GM04503 (cell line): ENCODE results near the gene IFNA7.
"Not testable (repeated sequence)": the region's sequence is repeated elsewhere in the genome, so short reads cannot be mapped to it uniquely, and the experiment has no call there.

Experiments used
- DNase-seq: peaks from one replicate; pipeline ENCODE4 v3.0.0-alpha.2; 2012; ENCODE audit warnings: low read depth

Gene IFNA7

DNA sequence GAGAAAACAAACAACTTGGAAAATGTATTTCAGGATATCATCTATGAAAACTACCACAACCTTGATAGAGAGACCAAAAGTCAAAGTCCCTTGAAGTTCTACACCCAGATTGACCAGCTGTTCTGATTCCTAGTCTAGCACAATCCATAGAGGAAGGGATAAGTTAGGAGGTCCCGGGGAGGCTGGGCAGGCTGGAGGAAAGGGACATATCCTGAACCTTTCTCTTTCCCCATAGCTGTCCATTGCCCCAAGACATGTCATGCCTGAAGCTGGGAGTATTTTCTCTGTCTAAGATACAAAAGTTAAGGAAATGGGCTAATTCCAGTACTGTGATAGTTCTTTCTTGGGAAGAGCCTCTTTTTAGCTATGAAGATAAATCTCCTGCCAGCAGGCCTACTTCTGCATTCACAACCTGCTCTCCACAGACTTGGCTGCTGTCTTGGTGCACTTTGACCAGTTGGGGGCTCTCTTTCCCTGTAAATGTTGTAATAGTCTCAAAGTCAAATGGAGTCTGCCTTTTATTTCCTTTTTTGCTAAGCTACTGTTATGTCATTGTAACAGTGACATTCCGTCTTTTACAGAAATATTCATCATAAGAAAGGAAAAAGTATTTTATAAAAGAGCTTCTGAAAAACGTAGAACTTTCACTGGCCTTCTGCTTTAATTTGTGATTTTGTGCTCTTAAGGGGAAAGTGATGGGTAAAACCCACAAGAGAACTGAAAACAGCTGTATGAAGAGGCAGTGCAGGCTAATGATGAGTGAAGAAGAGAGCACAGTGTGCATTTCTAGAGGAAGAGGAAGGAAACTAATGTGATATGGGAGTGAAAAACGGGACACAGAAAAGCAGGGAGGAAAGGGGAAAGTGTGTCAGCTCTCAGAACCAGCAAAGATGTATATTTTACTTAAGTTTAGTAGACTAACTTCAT lies 18.9 kb downstream of the IFNA7 start:
- DNase-seq: not testable (repeated sequence)

- DNase-seq: no peak
Observed at GRCh38 chr9:21174671-21175070, 27.3 kb downstream of the IFNA7 start.

- no peak for DNase-seq
Observed at GRCh38 chr9:21172156-21172555, 29.8 kb downstream of the IFNA7 start.

- no peak for DNase-seq
Observed at GRCh38 chr9:21171351-21171750, 30.7 kb downstream of the IFNA7 start.

DNA sequence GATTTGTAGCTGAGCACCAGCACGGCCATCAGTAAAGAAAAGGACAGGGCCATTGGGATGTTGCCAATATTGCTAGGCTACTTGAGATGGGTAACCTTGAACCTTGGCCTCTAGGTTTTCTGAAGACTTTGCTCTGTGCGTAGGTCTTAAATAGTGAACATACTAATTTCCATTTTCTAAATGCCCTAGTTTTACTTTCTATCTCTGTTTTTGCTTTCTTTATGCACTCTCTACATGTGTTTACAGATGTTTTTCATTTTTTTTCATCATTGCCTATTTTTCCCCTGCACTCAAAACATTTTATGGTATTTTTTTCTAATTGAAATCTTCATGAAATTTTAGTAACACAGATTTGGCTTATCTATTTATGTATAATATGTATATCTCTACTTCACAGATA lies 35.4 kb downstream of the IFNA7 start, which contains the start of gene IFNA21:
Gene IFNA21, minus strand, starts transcription at position 101 of the 400 bp plus-strand sequence. Its CDS starts 48 bp downstream, at position 53.
- not testable (repeated sequence) for DNase-seq

DNA sequence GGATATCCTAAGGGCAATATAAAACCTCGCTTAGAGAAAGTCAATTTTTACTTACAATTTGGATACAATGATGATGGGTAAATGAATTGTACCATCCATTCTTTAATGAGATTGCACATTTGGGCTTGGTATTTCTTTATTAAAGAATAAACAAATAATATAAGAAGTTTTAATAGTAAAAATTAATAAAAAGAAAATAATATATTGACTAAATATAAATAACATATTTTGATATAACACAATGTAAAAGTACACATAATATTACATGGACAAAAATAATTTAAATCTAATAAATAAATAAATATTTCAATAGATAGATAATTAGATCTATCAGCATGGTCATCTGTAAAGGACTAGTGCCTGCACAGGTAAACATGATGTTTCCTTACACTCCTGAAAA lies 36.5 kb downstream of the IFNA7 start:
- no peak for DNase-seq

DNA sequence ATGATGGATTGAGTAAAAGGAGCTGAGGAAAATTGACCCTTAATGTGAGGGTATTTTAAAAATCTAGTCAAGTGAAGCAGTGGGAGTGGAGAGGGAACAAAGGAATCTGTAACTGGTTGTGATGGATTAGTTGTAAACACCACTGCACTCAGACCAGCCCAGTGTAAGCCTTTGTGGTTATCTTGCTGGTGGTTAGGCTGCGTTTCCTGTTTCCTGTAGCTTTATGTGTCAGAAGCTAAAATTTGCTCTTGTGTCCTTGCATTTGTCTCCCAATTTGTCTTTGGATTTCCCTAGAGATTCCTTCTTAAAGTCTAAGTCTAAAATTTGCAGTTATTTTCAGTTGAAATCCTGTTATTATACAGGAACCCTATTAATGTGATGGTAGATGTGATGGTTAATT lies 41.8 kb downstream of the IFNA7 start:
- DNase-seq: no peak

DNA sequence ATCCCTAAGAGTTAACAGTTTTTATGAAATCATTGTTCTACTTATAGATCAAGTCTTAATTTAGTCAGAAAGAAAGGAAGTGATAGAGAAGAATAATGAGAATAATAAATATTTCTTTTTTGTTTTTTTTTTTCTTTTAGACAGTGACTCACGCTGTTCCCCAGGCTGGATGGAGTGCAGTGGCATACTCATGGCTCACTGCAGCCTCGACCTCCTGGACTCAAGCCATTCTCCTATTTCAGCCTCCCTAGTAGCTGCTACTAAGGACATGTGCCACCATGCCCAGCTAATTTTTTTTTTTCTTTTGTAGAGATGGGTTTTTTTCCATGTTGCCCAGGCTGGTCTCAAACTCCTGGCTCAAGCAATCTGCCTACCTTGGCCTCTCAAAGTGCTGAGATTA lies 46.5 kb downstream of the IFNA7 start:
- no peak for DNase-seq

GRCh38 chr9:21154018-21154608 lies 47.9 kb downstream of the IFNA7 start:
- no peak for DNase-seq

- DNase-seq: no peak
Observed at GRCh38 chr9:21153336-21154017, 48.5 kb downstream of the IFNA7 start.
